Measurements from ENCODE around the gene ANKFN1. TPM values are rescaled to one million over a fixed set of nuclear protein-coding genes. Genes with fewer than 3 reads are reported as not detected.
A peak's percentile ranks its signal among the peaks of the same experiment; 100 is the strongest.

ANKFN1 gene
- total RNA-seq, 1 donor from 2014 or later = not detected

DNA sequence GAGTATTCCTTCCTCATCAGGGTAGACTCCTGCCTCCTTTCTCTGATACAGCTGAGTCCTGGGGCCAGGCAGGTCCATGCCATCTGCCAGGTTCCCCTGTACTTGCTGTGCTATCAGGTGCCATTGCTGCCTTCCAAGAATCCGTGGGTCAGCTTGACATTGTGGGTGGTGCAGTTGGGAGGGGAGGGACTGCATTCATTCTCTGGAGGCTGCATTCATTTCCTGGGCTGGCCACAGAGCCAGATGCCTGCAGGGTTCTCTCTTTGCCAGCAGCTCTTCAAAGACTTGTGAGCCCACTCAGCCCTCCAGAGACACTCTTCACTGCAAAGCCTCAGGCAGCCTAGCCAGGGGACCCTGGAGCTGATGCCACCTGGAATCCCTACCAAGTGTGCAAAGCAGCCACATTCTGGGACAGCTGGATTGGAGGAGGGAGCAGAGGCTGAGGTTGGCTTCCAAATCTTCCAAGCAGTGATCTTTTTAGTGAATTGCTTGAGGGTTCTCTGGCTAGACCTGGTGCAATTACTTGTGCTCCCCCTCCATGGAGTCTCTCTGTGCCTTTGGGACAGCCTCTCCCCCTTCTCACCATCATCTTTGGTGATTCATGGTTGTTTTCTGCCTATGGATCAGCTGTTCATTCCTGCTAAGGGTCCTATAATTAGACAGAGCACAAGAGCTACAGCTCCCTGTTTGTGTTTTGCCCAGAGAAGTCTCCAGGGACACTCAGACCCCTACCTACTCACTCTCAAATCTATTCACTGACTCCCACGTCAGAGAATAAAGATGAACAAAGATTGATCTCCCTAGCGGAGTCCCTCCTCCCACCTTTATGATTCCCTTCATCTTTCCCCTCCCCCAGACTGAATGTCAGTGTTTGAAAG lies 20.9 kb downstream of the ANKFN1 start:
- Histone ChIP-seq H3K9me3 (ENCODE audit: low read depth) (no peaks in the 10 kb centered on the region), H3K27ac (no peak overlapping the region), H3K36me3 (no peaks in the 10 kb centered on the region), H3K4me1 (peaks cover 37% of the 10 kb centered on the region), H3K4me2 (peak overlapping the region; percentile 11), H3K79me2 (ENCODE audit: low read depth) (no peaks in the 10 kb centered on the region), H2AFZ (replicated peaks) (no peak overlapping the region), H4K20me1 (ENCODE audit: low read depth) (no peaks in the 10 kb centered on the region), H3F3A (ENCODE audit: low read depth) (peaks cover 8% of the 10 kb centered on the region), H3K4me3 (no peak overlapping the region), H3K27me3 (no peaks in the 10 kb centered on the region), H3K9ac (no peak overlapping the region)
- no peak for DNase-seq (ENCODE audit: low spot score)
- H3K27ac Mint-ChIP-seq = no peak overlapping the region
- no peaks in the 10 kb centered on the region for H3K9me3 Mint-ChIP-seq
- no peak overlapping the region for H3K4me3 Mint-ChIP-seq
- peaks cover 33% of the 10 kb centered on the region for H3K4me1 Mint-ChIP-seq
- TF ChIP-seq, protein P1, sequence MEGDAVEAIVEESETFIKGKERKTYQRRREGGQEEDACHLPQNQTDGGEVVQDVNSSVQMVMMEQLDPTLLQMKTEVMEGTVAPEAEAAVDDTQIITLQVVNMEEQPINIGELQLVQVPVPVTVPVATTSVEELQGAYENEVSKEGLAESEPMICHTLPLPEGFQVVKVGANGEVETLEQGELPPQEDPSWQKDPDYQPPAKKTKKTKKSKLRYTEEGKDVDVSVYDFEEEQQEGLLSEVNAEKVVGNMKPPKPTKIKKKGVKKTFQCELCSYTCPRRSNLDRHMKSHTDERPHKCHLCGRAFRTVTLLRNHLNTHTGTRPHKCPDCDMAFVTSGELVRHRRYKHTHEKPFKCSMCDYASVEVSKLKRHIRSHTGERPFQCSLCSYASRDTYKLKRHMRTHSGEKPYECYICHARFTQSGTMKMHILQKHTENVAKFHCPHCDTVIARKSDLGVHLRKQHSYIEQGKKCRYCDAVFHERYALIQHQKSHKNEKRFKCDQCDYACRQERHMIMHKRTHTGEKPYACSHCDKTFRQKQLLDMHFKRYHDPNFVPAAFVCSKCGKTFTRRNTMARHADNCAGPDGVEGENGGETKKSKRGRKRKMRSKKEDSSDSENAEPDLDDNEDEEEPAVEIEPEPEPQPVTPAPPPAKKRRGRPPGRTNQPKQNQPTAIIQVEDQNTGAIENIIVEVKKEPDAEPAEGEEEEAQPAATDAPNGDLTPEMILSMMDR (IDR thresholded peaks at IDR 0.05) = no peak
- no peak for TF ChIP-seq EZH2phosphoT487 (IDR thresholded peaks at IDR 0.05)
- no peaks in the 10 kb centered on the region for H3K36me3 Mint-ChIP-seq
- H3K27me3 Mint-ChIP-seq (ENCODE audit: insufficient read depth, low read depth) = peaks cover 3% of the 10 kb centered on the region

DNA sequence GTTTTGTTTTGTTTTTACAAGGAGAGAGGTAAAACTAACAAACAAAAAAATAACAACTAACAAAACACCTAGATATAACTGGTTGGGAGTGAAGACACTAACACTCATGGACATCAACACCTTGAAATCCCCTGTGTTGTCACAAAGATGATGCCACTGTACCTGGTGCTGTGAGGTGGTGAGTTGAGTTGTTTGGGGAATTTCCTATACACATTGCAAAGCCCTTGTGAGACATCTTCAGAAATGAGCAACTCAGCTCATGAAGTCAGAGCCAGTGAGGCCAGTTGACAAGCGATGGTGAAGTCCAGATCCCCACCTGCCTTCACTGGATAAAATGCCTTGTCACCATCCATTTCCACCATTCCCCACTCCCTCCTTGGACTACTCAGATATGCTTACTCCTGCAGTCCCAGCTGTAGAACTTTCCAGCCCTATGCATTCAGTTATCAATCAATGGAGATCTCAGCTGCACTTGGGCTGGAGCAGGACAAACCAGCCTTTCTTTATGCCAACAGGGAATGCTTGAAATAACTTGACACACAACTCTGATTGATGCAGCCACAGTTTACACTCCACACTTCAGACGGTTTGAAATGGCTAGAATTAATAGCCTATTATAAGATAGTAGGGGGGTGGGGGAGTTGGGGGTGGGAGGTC lies 22.2 kb downstream of the ANKFN1 start:
- TF ChIP-seq, protein P1 (IDR thresholded peaks at IDR 0.05) = no peak
- no peak for TF ChIP-seq EZH2phosphoT487 (IDR thresholded peaks at IDR 0.05)
- no peak for TF ChIP-seq EZH2 (IDR thresholded peaks at IDR 0.05)
- Histone ChIP-seq H3K4me2 (no peak overlapping the region), H3K27ac (no peak overlapping the region), H3K4me1 (peaks cover 37% of the 10 kb centered on the region), H3K27me3 (no peaks in the 10 kb centered on the region), H3F3A (ENCODE audit: low read depth) (peaks cover 8% of the 10 kb centered on the region), H2AFZ (replicated peaks) (no peak overlapping the region), H3K9ac (no peak overlapping the region), H3K9me3 (ENCODE audit: low read depth) (no peaks in the 10 kb centered on the region), H3K4me3 (no peak overlapping the region), H3K79me2 (ENCODE audit: low read depth) (no peaks in the 10 kb centered on the region), H3K36me3 (no peaks in the 10 kb centered on the region), H4K20me1 (ENCODE audit: low read depth) (no peaks in the 10 kb centered on the region)
- peaks cover 3% of the 10 kb centered on the region for H3K27me3 Mint-ChIP-seq (ENCODE audit: insufficient read depth, low read depth)
- H3K27ac Mint-ChIP-seq = no peak overlapping the region
- H3K36me3 Mint-ChIP-seq = no peaks in the 10 kb centered on the region
- H3K9me3 Mint-ChIP-seq = no peaks in the 10 kb centered on the region
- peaks cover 33% of the 10 kb centered on the region for H3K4me1 Mint-ChIP-seq
- H3K4me3 Mint-ChIP-seq = no peak overlapping the region
- DNase-seq (ENCODE audit: low spot score) = no peak

DNA sequence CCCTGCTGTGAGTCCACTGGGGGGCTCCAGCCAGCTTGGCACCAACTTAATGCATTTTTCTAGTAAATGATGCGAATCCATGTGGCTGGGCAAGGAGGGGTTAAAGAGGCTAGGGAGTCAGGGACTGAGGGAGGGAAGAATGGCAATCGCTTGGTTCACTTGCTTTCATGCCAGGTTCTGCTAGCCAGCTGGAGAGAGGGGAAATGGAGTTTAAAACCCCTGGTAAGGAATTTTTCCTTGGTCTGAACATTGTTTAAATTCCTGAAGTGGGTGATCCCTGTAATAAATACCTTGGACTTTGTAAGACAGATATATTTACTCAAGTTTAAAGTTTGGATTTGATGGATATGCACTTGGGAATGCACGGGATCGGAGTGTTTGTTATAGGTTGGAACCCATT lies 22.8 kb downstream of the ANKFN1 start:
- Mint-ChIP-seq H3K27ac (no peak overlapping the region), H3K36me3 (no peaks in the 10 kb centered on the region), H3K27me3 (ENCODE audit: insufficient read depth, low read depth) (peaks cover 3% of the 10 kb centered on the region), H3K4me1 (peaks cover 31% of the 10 kb centered on the region), H3K9me3 (no peaks in the 10 kb centered on the region), H3K4me3 (no peak overlapping the region)
- H3K27me3 ChIP-seq = no peaks in the 10 kb centered on the region
- H3K27ac ChIP-seq = no peak overlapping the region
- H2AFZ ChIP-seq (replicated peaks) = no peak overlapping the region
- H3K4me1 ChIP-seq = peaks cover 37% of the 10 kb centered on the region
- H3K9me3 ChIP-seq (ENCODE audit: low read depth) = no peaks in the 10 kb centered on the region
- TF ChIP-seq, protein P1 (IDR thresholded peaks at IDR 0.05) = no peak
- TF ChIP-seq EZH2 (IDR thresholded peaks at IDR 0.05) = no peak
- no peak for TF ChIP-seq EZH2phosphoT487 (IDR thresholded peaks at IDR 0.05)
- DNase-seq (ENCODE audit: low spot score) = no peak
- H3K36me3 ChIP-seq = no peaks in the 10 kb centered on the region
- H3F3A ChIP-seq (ENCODE audit: low read depth) = peaks cover 8% of the 10 kb centered on the region
- no peaks in the 10 kb centered on the region for H3K79me2 ChIP-seq (ENCODE audit: low read depth)
- no peak overlapping the region for H3K9ac ChIP-seq
- H3K4me2 ChIP-seq = no peak overlapping the region
- no peaks in the 10 kb centered on the region for H4K20me1 ChIP-seq (ENCODE audit: low read depth)
- no peak overlapping the region for H3K4me3 ChIP-seq
